GM12874 (cell line): ENCODE data around the gene LMAN1L.

ENCODE experiments used
- CTCF ChIP-seq: IDR thresholded peaks from 2 replicates; pipeline ENCODE4 v1.5.1; 2011; ENCODE audit warnings: low read depth, mild to moderate bottlenecking, control low read depth, low read length, moderate library complexity; ENCODE audit not compliant: insufficient read depth

Gene LMAN1L

GRCh38 chr15:74850393-74850792, 37.8 kb downstream of the LMAN1L start:
- TF ChIP-seq CTCF: no peak

- TF ChIP-seq CTCF: no peak
These were observed 39.3 kb downstream of the LMAN1L start for GRCh38 chr15:74851960-74852359.

GRCh38 chr15:74854453-74855022, 41.9 kb downstream of the LMAN1L start:
- no peak for TF ChIP-seq CTCF

GRCh38 chr15:74855857-74856256, 43.2 kb downstream of the LMAN1L start:
- no peak for TF ChIP-seq CTCF

- TF ChIP-seq CTCF: no peak
These were observed 43.9 kb downstream of the LMAN1L start for GRCh38 chr15:74856537-74856936.

- no peak for TF ChIP-seq CTCF
These were observed 44.5 kb downstream of the LMAN1L start for GRCh38 chr15:74857082-74857655.

- no peak for TF ChIP-seq CTCF
These were observed 45.2 kb downstream of the LMAN1L start for GRCh38 chr15:74857671-74858368.
